NB4 (cell line): ENCODE results near the gene INTS3.

ENCODE experiments used
- DNase-seq: peaks from one replicate; pipeline ENCODE4 v3.0.0; 2010; ENCODE audit warnings: low read depth
- H3K4me3 ChIP-seq: one replicate; pipeline ENCODE4 v1.5.1; 2011; ENCODE audit warnings: mild to moderate bottlenecking, low read depth, low read length, moderate library complexity
- MYC ChIP-seq: IDR thresholded peaks from 2 replicates; pipeline ENCODE4 v1.6.1; 2011; ENCODE audit warnings: low read depth, low read length
- POLR2A ChIP-seq: IDR thresholded peaks from 2 replicates; pipeline ENCODE4 v1.6.1; 2011; ENCODE audit warnings: mild to moderate bottlenecking; ENCODE audit not compliant: insufficient read length; ENCODE audit errors: extremely low read depth
- TF ChIP-seq, protein P1 (sequence below): IDR thresholded peaks from one replicate; pipeline ENCODE4 v1.5.1; 2012; ENCODE audit warnings: low read depth, low read length
- TF ChIP-seq, protein P2 (sequence below): IDR thresholded peaks from 2 replicates; pipeline ENCODE4 v1.6.1; 2011; ENCODE audit warnings: low read depth, low read length

Gene INTS3

DNA sequence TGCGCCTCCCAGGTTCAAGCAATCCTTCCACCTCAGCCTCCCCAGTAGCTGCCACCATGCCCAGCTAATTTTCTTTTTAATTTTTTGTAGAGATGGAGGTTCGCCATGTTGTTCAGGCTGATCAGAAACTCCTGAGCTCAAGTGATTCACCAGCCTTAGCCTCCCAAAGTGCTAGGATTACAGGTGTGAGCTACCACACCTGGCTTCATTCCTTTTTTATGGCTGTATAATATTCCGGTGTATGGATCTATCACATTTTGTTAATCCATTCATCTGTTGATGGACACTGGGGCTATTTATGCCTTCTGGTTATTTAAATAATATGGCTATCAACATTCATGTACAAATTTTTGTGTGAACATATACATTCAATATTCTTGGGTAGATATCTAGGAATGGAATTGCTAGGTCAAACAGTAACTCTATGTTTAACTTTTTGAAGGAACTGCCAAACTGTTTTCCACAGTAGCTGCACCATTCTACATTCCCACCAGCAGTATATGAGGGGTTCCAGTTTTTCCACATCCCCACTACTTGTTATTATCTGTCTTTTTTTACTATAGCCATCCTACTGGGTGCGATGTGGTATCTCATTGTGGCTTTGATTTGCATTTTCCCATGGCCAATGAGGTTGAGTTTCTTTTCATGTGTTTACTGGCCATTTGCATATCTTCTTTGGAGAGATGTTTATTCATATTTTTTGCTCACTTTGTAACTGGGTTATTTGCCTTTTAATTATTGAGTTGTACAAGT, 58.4 kb downstream of the INTS3 start:
- DNase-seq: no peak
- no peak overlapping the region for H3K4me3 ChIP-seq
- TF ChIP-seq MYC (no peak), POLR2A (no peak)
- TF ChIP-seq, protein P1, sequence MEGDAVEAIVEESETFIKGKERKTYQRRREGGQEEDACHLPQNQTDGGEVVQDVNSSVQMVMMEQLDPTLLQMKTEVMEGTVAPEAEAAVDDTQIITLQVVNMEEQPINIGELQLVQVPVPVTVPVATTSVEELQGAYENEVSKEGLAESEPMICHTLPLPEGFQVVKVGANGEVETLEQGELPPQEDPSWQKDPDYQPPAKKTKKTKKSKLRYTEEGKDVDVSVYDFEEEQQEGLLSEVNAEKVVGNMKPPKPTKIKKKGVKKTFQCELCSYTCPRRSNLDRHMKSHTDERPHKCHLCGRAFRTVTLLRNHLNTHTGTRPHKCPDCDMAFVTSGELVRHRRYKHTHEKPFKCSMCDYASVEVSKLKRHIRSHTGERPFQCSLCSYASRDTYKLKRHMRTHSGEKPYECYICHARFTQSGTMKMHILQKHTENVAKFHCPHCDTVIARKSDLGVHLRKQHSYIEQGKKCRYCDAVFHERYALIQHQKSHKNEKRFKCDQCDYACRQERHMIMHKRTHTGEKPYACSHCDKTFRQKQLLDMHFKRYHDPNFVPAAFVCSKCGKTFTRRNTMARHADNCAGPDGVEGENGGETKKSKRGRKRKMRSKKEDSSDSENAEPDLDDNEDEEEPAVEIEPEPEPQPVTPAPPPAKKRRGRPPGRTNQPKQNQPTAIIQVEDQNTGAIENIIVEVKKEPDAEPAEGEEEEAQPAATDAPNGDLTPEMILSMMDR: no peak
- TF ChIP-seq, protein P2, sequence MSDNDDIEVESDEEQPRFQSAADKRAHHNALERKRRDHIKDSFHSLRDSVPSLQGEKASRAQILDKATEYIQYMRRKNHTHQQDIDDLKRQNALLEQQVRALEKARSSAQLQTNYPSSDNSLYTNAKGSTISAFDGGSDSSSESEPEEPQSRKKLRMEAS: no peak

DNA sequence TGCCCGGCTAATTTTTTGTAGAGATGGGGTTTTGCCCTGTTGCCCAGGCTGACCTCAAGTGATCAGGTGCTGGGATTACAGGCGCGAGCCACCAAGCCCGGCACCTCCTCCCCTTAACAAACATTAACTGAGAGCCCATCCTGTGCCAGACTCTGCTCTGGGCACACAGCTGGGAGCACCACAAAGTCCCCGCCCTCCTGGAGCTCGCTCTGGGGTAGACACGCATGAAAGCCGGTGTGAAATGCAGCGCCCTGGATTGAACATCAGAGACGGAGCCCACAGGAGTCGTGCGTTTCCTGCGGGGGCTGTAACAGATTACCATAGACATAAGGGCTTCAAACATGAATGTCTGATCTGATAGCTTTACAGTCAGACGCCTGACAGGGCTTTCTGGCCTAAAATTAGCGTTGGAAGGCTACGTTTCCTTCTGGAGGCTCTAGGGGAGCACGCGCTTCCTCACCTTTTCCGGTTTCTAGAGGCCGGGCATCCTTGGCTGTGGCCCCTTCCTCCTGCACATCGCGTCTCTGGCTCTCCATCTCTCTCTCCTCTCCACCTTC, 61.7 kb downstream of the INTS3 start:
- no peak overlapping the region for H3K4me3 ChIP-seq
- TF ChIP-seq MYC (no peak), POLR2A (no peak)
- TF ChIP-seq, protein P2: no peak
- TF ChIP-seq, protein P1: no peak
- no peak for DNase-seq

DNA sequence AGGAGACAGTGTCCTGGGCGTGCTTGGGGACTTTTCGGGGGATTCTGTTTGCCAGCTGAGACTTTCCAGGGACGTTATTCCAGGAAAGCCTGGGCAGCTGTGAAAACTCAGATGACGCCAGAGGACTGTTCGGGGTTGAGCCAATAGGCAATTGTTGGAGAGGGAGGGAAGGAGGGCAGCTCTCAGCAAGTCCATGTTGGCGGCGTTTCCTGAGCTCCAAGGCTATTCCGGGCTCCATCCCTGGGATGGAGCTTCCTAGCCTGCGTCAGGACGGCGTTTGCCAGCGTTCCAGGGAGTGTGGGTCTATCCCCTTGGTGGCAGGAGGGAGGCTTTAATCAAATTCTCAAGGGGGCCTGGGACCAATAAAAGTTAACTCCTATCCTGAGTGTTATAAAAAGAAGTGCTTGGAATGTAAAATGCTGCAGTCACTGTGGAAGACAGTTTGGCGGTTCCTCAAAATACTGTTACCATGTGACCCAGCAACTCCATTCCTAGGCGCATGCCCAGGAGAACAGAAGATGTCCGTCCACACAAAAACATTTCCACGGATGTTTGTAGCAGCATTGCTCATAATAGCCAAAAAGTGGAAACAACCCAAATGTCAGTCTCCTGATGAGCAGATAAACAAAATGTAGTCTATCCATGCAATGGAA, 62.6 kb downstream of the INTS3 start:
- H3K4me3 ChIP-seq: peak overlapping the region; percentile 50
- no peak for TF ChIP-seq POLR2A
- no peak for TF ChIP-seq MYC
- TF ChIP-seq, protein P2: peak; percentile 79
- TF ChIP-seq, protein P1: no peak
- peak; percentile 72 for DNase-seq

DNA sequence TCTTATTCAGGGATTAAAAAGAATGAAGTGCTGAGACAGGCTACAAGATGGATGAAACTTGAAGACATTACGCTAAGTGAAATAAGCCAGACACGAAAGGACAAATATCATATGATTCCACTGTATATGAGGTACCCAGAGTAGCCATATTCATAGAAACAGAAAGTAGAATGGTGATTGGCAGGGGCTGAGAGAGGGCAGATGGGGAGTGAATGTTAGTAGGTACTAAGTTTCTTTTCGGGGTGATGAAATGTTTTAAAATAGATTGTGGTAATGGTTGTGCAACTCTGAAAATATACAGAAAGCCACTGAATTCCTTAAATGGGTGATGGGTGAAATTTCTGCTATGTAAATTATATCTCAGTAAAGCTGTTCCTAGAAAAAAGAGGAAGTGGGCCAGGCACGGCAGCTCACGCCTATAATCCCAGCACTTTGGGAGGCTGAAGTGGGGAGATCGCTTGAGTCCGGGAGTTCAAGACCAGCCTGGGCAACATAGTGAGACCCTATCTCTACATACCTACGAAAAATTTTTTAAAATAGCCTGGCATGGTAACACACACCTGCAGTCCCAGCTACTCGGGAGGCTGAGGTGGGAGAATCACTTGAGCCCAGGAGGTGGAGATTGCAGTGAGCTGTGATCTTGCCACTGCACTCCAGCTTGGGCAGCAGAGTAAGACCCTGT, 63.3 kb downstream of the INTS3 start:
- peak; percentile 95 for DNase-seq
- peak overlapping the region; percentile 50 for H3K4me3 ChIP-seq
- no peak for TF ChIP-seq POLR2A
- TF ChIP-seq, protein P2: no peak
- TF ChIP-seq MYC: no peak
- TF ChIP-seq, protein P1: no peak

DNA sequence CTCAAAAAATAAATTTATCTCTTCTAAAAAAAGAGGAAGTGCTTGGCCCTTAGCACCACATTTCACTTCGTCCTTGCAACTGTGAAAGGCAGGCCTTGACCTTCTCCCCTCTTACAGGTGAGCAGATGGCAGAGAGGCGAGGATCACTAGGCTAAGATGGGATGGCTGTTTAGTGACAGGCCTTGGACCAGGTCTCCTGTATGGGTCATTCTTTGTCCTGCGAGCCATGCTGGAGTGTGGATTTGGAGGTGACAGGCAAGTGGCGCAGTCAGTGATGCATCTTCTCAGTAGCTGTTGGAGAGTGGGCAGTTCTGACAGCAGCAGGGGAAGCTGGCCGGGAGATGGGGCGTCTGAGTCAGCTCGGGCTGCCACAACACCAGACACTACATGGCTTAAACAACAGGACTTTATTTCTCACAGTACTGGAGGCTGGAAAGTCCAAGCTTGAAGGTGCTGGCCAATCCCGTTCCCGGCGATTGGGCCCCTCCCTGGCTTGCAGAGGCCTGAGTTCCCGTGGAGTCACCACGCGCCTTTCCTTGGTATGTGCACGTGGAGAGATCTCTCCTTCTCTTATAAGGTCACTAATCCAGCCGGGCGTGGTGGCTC, 63.9 kb downstream of the INTS3 start:
- peak; percentile 78 for DNase-seq
- TF ChIP-seq, protein P1: peak; percentile 15
- TF ChIP-seq MYC: peak; percentile 22; the same call in 1 of the 2 replicates
- TF ChIP-seq, protein P2: no peak
- no peak overlapping the region for H3K4me3 ChIP-seq
